ENCODE measurements around the gene UTF1. TPM values are rescaled to one million over a fixed set of nuclear protein-coding genes. Genes with fewer than 3 reads are reported as not detected.
"Not testable (repeated sequence)": the region's sequence is repeated elsewhere in the genome, so short reads cannot be mapped to it uniquely, and the experiment has no call there.

The UTF1 gene
- total RNA-seq, 6 experiments from 2014 or later = not detected

- no peaks in the 10 kb centered on the region for H3K36me3 Mint-ChIP-seq (ENCODE audit: low read depth)
Observed at GRCh38 chr10:133260895-133261725, 31.1 kb downstream of the UTF1 start.

GRCh38 chr10:133261726-133262325 is 31.8 kb downstream of the UTF1 start:
- Mint-ChIP-seq H3K4me3 (peak overlapping the region; percentile 82), H3K27me3 (ENCODE audit: insufficient read depth) (peaks cover 7% of the 10 kb centered on the region; the same call in 1 of the 2 replicates), H3K27ac (peak overlapping the region; percentile 80), H3K9me3 (no peaks in the 10 kb centered on the region), H3K4me1 (ENCODE audit: low read depth) (peaks cover 36% of the 10 kb centered on the region), H3K36me3 (ENCODE audit: low read depth) (no peaks in the 10 kb centered on the region)
- DNase-seq = peak; percentile 66
- no peak for TF ChIP-seq CTCF (IDR thresholded peaks at IDR 0.05)

More at GRCh38 chr10:133260895-133261725, 31.1 kb downstream of the UTF1 start:
- no peak for DNase-seq
- H3K4me1 Mint-ChIP-seq (ENCODE audit: low read depth) = peaks cover 36% of the 10 kb centered on the region
- peak overlapping the region; percentile 80 for H3K27ac Mint-ChIP-seq
- no peaks in the 10 kb centered on the region for H3K9me3 Mint-ChIP-seq
- TF ChIP-seq CTCF (IDR thresholded peaks at IDR 0.05) = no peak; the same call in 1 of the 2 replicates
- peak overlapping the region; percentile 82 for H3K4me3 Mint-ChIP-seq
- H3K27me3 Mint-ChIP-seq (ENCODE audit: insufficient read depth) = peaks cover 7% of the 10 kb centered on the region; the same call in 1 of the 2 replicates

GRCh38 chr10:133262696-133263095 is 32.7 kb downstream of the UTF1 start:
- H3K4me3 Mint-ChIP-seq = peak overlapping the region; percentile 69; the same call in 1 of the 2 replicates
- no peak overlapping the region for H3K27ac Mint-ChIP-seq
- no peak for TF ChIP-seq CTCF (IDR thresholded peaks at IDR 0.05)

GRCh38 chr10:133263674-133264073 is 33.7 kb downstream of the UTF1 start:
- peaks cover 28% of the 10 kb centered on the region for H3K4me1 Mint-ChIP-seq (ENCODE audit: low read depth)
- no peaks in the 10 kb centered on the region for H3K9me3 Mint-ChIP-seq
- DNase-seq = no peak
- H3K27ac Mint-ChIP-seq = no peak overlapping the region
- no peaks in the 10 kb centered on the region for H3K36me3 Mint-ChIP-seq (ENCODE audit: low read depth)
- TF ChIP-seq CTCF (IDR thresholded peaks at IDR 0.05) = no peak
- H3K4me3 Mint-ChIP-seq = no peak overlapping the region
- peaks cover 4% of the 10 kb centered on the region; the same call in 1 of the 2 replicates for H3K27me3 Mint-ChIP-seq (ENCODE audit: insufficient read depth)

More at GRCh38 chr10:133262696-133263095, 32.7 kb downstream of the UTF1 start:
- peaks cover 4% of the 10 kb centered on the region; the same call in 1 of the 2 replicates for H3K27me3 Mint-ChIP-seq (ENCODE audit: insufficient read depth)
- no peaks in the 10 kb centered on the region for H3K9me3 Mint-ChIP-seq
- DNase-seq = no peak
- no peaks in the 10 kb centered on the region for H3K36me3 Mint-ChIP-seq (ENCODE audit: low read depth)
- H3K4me1 Mint-ChIP-seq (ENCODE audit: low read depth) = peaks cover 29% of the 10 kb centered on the region

GRCh38 chr10:133264461-133264860 is 34.4 kb downstream of the UTF1 start:
- Mint-ChIP-seq H3K4me1 (ENCODE audit: low read depth) (peaks cover 22% of the 10 kb centered on the region), H3K27ac (no peak overlapping the region), H3K36me3 (ENCODE audit: low read depth) (no peaks in the 10 kb centered on the region), H3K4me3 (no peak overlapping the region), H3K27me3 (ENCODE audit: insufficient read depth) (no peaks in the 10 kb centered on the region; the same call in 1 of the 2 replicates), H3K9me3 (no peaks in the 10 kb centered on the region)
- TF ChIP-seq CTCF (IDR thresholded peaks at IDR 0.05) = no peak
- DNase-seq = no peak

- H3K9me3 Mint-ChIP-seq; H3K27me3 Mint-ChIP-seq (ENCODE audit: insufficient read depth); H3K36me3 Mint-ChIP-seq (ENCODE audit: low read depth); DNase-seq; H3K4me3 Mint-ChIP-seq; H3K27ac Mint-ChIP-seq: not testable (repeated sequence)
- H3K4me1 Mint-ChIP-seq (ENCODE audit: low read depth) = peaks cover 16% of the 10 kb centered on the region
Observed at GRCh38 chr10:133265052-133265451, 35.0 kb downstream of the UTF1 start.

Data from HFFc6 (cell line).